ENCODE data around the gene NPL. TPM values are rescaled to one million over a fixed set of nuclear protein-coding genes. Genes with fewer than 3 reads are reported as not detected.

NPL gene
- total and polyA plus RNA-seq, 9 of the 15 experiments (the other 6 are each of a cell fraction or from before 2014, with no cell fraction given): 9.9 to 22.3 (median 14.2) TPM

GRCh38 chr1:182789138-182790076 is at the start of gene NPL (continued):
- TF ChIP-seq EGR1 (conservative IDR thresholded peaks at IDR 0.05) (peak; percentile 35; the same call in 1 of the 2 replicates), KLF10 (CRISPR knock-in tag; IDR thresholded peaks at IDR 0.05) (no peak), SUPT5H (IDR thresholded peaks at IDR 0.05) (peak; percentile 84), CBX1 (IDR thresholded peaks at IDR 0.05; ENCODE audit: low read depth) (0 out of 2 replicates have a peak, but pooled peaks have one; percentile 69), HES1 (IDR thresholded peaks at IDR 0.05; ENCODE audit: low read depth) (no peak), HCFC1 (IDR thresholded peaks at IDR 0.05; ENCODE audit: low read depth, low read length) (peak; percentile 96), ZNF551 (CRISPR knock-in tag; IDR thresholded peaks at IDR 0.05) (no peak), VEZF1 (CRISPR knock-in tag; IDR thresholded peaks at IDR 0.05) (peak; percentile 39; the same call in 1 of the 2 replicates), ZBTB49 (CRISPR knock-in tag; IDR thresholded peaks at IDR 0.05; ENCODE audit: borderline replicate concordance) (peak; percentile 93), ZNF589 (CRISPR knock-in tag; IDR thresholded peaks at IDR 0.05; ENCODE audit: low read depth) (peak; percentile 50; the same call in 1 of the 2 replicates), ZNF830 (CRISPR knock-in tag; IDR thresholded peaks at IDR 0.05) (peak; percentile 91), PTBP1 (IDR thresholded peaks at IDR 0.05; ENCODE audit: low read depth, low read length) (no peak), PCBP1 (IDR thresholded peaks at IDR 0.05; ENCODE audit: low read depth, low read length, poor library complexity, severe bottlenecking) (peak; percentile 90), CCNT2 (IDR thresholded peaks at IDR 0.05; ENCODE audit: borderline replicate concordance, extremely low read depth, insufficient read length, low read depth, low read length) (peak; percentile 67), CBFA2T3 (IDR thresholded peaks at IDR 0.05) (no peak; the same call in 1 of the 2 replicates), FOXM1 (IDR thresholded peaks at IDR 0.05; ENCODE audit: low read depth) (no peak), FOXM1 (CRISPR knock-in tag; IDR thresholded peaks at IDR 0.05; ENCODE audit: low read depth) (0 out of 2 replicates have a peak, but pooled peaks have one; percentile 60), RFX7 (CRISPR knock-in tag; IDR thresholded peaks at IDR 0.05) (no peak), POLR2B (IDR thresholded peaks at IDR 0.05; ENCODE audit: low read depth, partially characterized antibody) (peak; percentile 79), BRD9 (IDR thresholded peaks at IDR 0.05; ENCODE audit: low read depth, partially characterized antibody) (no peak), BCL6 (CRISPR knock-in tag; IDR thresholded peaks at IDR 0.05) (peak; percentile 72; the same call in 1 of the 2 replicates), ZNF707 (CRISPR knock-in tag; conservative IDR thresholded peaks at IDR 0.05) (no peak)
- TF ChIP-seq, protein P1, sequence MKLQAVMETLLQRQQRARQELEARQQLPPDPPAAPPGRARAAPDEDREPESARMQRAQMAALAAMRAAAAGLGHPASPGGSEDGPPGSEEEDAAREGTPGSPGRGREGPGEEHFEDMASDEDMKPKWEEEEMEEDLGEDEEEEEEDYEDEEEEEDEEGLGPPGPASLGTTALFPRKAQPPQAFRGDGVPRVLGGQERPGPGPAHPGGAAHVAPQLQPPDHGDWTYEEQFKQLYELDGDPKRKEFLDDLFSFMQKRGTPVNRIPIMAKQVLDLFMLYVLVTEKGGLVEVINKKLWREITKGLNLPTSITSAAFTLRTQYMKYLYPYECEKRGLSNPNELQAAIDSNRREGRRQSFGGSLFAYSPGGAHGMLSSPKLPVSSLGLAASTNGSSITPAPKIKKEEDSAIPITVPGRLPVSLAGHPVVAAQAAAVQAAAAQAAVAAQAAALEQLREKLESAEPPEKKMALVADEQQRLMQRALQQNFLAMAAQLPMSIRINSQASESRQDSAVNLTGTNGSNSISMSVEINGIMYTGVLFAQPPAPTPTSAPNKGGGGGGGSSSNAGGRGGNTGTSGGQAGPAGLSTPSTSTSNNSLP (IDR thresholded peaks at IDR 0.05; ENCODE audit: borderline replicate concordance, low read depth, low read length): no peak

Data from K562 (cell line).